Transverse colon (tissue), 4 donors: Measurements from ENCODE around the gene TBC1D3D. TPM values are rescaled to one million over a fixed set of nuclear protein-coding genes. Genes with fewer than 3 reads are reported as not detected.
"Not testable (repeated sequence)": the region's sequence is repeated elsewhere in the genome, so short reads cannot be mapped to it uniquely, and the experiment has no call there.

Experiments
- DNase-seq: peaks from one replicate; pipeline ENCODE4 v3.0.0-alpha.2; 2019
- H3K27ac ChIP-seq, 4 donors: fragments of 200-600 bp; sonication (generic); 2 replicates each; pipeline ENCODE4 v1.5.1; 2016 to 2018; ENCODE audit warnings: inconsistent platforms in 4 of 4
- H3K27me3 ChIP-seq: fragments of 200-600 bp; sonication (generic); 2 replicates; pipeline ENCODE4 v1.5.1; 2017; ENCODE audit warnings: inconsistent platforms
- H3K36me3 ChIP-seq, 4 donors: fragments of 200-600 bp; sonication (generic); 2 replicates each; pipeline ENCODE4 v1.5.1; 2017 to 2019; ENCODE audit warnings: inconsistent platforms in 4 of 4
- H3K4me1 ChIP-seq, 4 donors: fragments of 200-600 bp; sonication (generic); 2 replicates each; pipeline ENCODE4 v1.5.1; 2017 to 2020; ENCODE audit warnings: inconsistent platforms in 4 of 4
- H3K4me3 ChIP-seq, 4 donors: fragments of 200-600 bp; sonication (generic); 1 replicate in 1 of 4; 2 replicates in 3 of 4; pipeline versions ENCODE4 v1.5.1 to v1.6.1; 2017 to 2019; ENCODE audit warnings: inconsistent platforms in 4 of 4
- H3K9me3 ChIP-seq, 2 donors: fragments of 200-600 bp; sonication (generic); 2 replicates each; pipeline ENCODE4 v1.5.1; 2017 to 2019; ENCODE audit warnings: inconsistent platforms in 2 of 2
- WGBS, 2 donors: methylation state at CpG; one replicate each; pipeline ENCODE4 v1.1.5; 2018; ENCODE audit warnings: low coverage in 1 of 2; 5-methylcytosine and 5-hydroxymethylcytosine counted together
- in situ Hi-C, 4 donors: fragments of 200-750 bp; cut with MboI; loops; one replicate each; pipeline versions ENCODE4 v1.15.0 to v1.15.1; 2017; ENCODE audit warnings: low sequenced_read_pairs in 3 of 4, low pct_ligation_motif_present in 1 of 4, low pct_unique_long_range_greater_than_20kb in 1 of 4
- intact Hi-C: fragments of 100-400 bp; cut with DNase I; formaldehyde crosslinking; loops from one replicate; pipeline ENCODE4 v1.15.1; 2023; ENCODE audit warnings: low total_unique reads
- total RNA-seq, 4 donors: library from RNA; depleted of rRNA; stranded (reverse); fragments of >200 nt; gene quantifications; one replicate each; pipeline ENCODE4 v1.1.0, GENCODE V29; 2016

The TBC1D3D gene
- total RNA-seq = under 1 TPM in 1 of 4 donors, not detected in 3; 0.27 TPM

GRCh38 chr17:38003676-38004075 lies at the start of gene TBC1D3D:
TSS of gene TBC1D3D (plus strand) at chr17:38003976. CDS start at chr17:38005561, 1,585 bp downstream.
- in situ Hi-C loops, H3K27me3 ChIP-seq, H3K27ac ChIP-seq, intact Hi-C loops, H3K4me1 ChIP-seq, H3K9me3 ChIP-seq, H3K36me3 ChIP-seq, H3K4me3 ChIP-seq, DNase-seq: not testable (repeated sequence)
- WGBS, 2 donors = no CpG with 5 or more reads among the region's 11 CpGs

DNA sequence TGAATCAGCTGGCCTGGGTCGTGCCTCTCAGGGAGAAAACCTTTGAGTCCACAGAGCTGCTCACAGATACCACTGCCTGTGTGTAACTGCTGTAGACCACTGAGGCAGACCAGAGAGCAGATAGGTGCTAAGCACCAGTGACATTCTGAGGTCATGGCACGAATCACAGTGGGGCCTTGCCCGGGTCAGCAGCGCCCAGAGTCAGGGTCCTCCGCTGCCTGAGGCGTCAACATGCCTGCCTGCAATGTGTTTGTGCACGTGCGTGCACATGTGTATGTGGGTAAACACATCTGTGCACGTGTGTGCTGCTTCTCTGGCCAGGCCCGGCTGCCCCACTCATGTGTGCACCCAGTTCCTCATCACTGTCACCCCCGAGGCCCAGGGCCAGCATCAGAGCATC lies 14.8 kb upstream of the TBC1D3D start, which contains the start of gene TBC1D3L:
TSS of gene TBC1D3L (minus strand) at position 101 of the 400 bp plus-strand sequence. CDS start 1,540 bp downstream, outside the sequence.
- DNase-seq, H3K27me3 ChIP-seq, H3K4me3 ChIP-seq, intact Hi-C loops, H3K4me1 ChIP-seq, H3K36me3 ChIP-seq, in situ Hi-C loops, H3K9me3 ChIP-seq, H3K27ac ChIP-seq: not testable (repeated sequence)
- WGBS, 2 donors = no CpG with 5 or more reads among the region's 11 CpGs

Other genes with a start within 250 kb of the TBC1D3D start
- gene TBC1D3K, start 79.6 kb upstream of the TBC1D3D start, total RNA-seq = not detected
- 10 to 100 TPM; 15.7 to 83.6 (median 23.2) TPM for gene TBC1D3L, start 14.9 kb upstream of the TBC1D3D start, total RNA-seq
- gene TBC1D3C, start 64.7 kb downstream of the TBC1D3D start, total RNA-seq = not detected
- gene TBC1D3E, start 124.0 kb downstream of the TBC1D3D start, total RNA-seq = not detected
- not detected for gene TBC1D3, start 188.6 kb downstream of the TBC1D3D start, total RNA-seq